ENCODE results near the gene DACT1.

The DACT1 gene

DNA sequence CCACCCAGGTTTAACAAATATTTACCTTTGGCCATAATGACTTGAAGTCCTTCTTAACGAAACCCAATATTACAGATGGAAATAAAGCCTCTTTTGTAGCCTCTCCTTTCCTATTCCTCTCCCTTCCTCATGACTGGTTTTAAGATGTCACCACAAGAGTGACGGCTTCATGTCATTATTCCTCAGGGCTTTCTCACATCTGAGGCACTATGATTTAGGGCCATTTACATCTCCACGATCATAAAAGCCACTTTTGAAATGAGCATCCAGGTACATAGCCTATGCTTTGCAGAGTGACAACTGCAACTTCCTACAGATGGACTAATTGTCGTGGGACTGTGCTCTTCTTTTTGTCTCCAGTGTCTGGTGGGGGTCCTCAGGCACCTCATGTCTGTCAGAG, 32.3 kb upstream of the DACT1 start:
- H3K4me3 ChIP-seq (ENCODE audit: low read depth, low read length), result no peak overlapping the region
- no peak for TF ChIP-seq CTCF (IDR thresholded peaks at IDR 0.05; ENCODE audit: control insufficient read depth, extremely low read depth, insufficient read depth)
- no peak for DNase-seq (ENCODE audit: low read depth)

DNA sequence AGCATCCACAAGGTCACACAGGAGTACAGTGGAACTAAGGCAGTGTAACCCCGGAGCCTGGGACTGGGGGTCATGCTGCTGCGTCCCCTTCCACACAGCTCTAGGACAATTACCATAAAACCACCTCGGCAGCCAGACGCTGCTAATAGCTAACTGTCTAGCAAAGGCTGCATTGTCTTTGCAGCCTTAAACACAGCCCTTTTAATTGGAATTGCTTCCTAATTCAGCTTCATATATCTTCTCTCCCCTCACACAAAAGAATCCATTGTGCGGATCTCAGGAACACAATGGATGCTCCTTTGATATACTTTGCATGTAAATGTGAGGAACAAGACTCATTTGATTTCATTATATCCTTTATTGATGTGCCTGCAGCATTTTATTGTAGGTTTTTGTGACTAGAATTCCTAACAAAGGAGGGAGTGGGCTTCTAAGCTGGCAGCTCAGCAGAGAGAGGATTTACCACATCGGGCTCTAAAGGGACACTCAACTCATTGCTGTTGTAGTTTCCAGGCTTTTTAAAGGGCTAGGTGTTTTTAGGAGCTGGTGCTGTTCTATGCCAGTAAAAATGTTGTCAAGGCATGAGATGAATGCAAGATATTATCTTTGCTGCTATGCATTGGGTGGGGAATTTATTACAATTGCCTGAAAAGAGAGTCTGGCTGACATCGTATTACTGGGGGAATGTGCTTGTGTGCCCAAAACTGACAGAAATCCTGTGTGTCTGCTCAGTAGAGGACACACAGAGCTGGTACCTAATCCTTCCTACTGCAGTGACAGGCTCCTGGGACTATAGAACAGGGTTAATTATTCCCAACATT, 30.4 kb upstream of the DACT1 start:
- no peak for TF ChIP-seq CTCF (IDR thresholded peaks at IDR 0.05; ENCODE audit: control insufficient read depth, extremely low read depth, insufficient read depth)
- DNase-seq (ENCODE audit: low read depth), result no peak
- no peak overlapping the region for H3K4me3 ChIP-seq (ENCODE audit: low read depth, low read length)

DNA sequence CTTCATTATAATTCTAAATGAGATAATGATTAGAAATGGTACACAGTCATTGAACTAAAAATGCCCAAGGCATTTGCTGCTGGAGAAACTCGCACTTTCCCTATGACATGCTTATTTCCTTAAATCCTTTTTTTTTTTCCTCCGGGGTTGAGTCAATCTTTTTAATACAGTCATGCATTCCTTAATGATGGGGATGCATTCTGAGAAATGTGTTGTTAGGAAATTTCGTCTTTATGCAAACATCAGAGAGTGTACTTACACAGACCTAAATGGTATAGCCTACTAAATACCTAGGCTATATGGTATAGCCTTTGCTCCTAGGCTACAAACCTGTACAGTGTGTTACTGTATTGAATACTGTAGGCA, 29.8 kb upstream of the DACT1 start:
- no peak overlapping the region for H3K4me3 ChIP-seq (ENCODE audit: low read depth, low read length)
- no peak for TF ChIP-seq CTCF (IDR thresholded peaks at IDR 0.05; ENCODE audit: control insufficient read depth, extremely low read depth, insufficient read depth)
- no peak for DNase-seq (ENCODE audit: low read depth)

DNA sequence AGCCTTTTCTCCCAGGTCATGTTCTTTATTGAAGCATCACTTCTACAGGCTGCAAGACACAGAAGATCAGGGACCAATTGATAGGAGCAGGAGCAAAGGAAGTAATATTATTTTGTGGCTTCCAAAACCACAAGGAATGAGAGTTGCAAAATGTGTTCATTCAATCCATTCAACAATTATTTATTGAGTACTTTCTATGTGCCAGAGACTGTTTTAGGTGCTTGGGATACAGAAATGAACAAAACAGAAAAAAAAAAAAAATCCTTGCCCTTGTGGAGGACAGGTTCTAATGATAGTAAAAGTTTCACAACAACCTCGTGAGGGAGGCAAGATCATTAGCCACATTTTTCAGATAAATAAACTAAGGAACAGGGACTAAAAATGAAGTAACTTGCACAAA, 20.1 kb upstream of the DACT1 start:
- no peak for TF ChIP-seq CTCF (IDR thresholded peaks at IDR 0.05; ENCODE audit: control insufficient read depth, extremely low read depth, insufficient read depth)
- H3K4me3 ChIP-seq (ENCODE audit: low read depth, low read length), result no peak overlapping the region
- no peak for DNase-seq (ENCODE audit: low read depth)

GRCh38 chr14:58620011-58620410, 17.8 kb upstream of the DACT1 start:
- no peak for TF ChIP-seq CTCF (IDR thresholded peaks at IDR 0.05; ENCODE audit: control insufficient read depth, extremely low read depth, insufficient read depth)
- no peak for DNase-seq (ENCODE audit: low read depth)
- no peak overlapping the region for H3K4me3 ChIP-seq (ENCODE audit: low read depth, low read length)

GRCh38 chr14:58625438-58625837, 12.3 kb upstream of the DACT1 start:
- H3K4me3 ChIP-seq (ENCODE audit: low read depth, low read length), result no peak overlapping the region
- no peak for DNase-seq (ENCODE audit: low read depth)
- TF ChIP-seq CTCF (IDR thresholded peaks at IDR 0.05; ENCODE audit: control insufficient read depth, extremely low read depth, insufficient read depth), result no peak

- no peak overlapping the region for H3K4me3 ChIP-seq (ENCODE audit: low read depth, low read length)
- no peak for DNase-seq (ENCODE audit: low read depth)
- TF ChIP-seq CTCF (IDR thresholded peaks at IDR 0.05; ENCODE audit: control insufficient read depth, extremely low read depth, insufficient read depth), result no peak
Measured at GRCh38 chr14:58626431-58626831, 11.3 kb upstream of the DACT1 start.

Data from LNCaP clone FGC (cell line).